ENCODE results near the gene ITIH5.
A peak's percentile ranks its signal among the peaks of the same experiment; 100 is the strongest.

Gene ITIH5

DNA sequence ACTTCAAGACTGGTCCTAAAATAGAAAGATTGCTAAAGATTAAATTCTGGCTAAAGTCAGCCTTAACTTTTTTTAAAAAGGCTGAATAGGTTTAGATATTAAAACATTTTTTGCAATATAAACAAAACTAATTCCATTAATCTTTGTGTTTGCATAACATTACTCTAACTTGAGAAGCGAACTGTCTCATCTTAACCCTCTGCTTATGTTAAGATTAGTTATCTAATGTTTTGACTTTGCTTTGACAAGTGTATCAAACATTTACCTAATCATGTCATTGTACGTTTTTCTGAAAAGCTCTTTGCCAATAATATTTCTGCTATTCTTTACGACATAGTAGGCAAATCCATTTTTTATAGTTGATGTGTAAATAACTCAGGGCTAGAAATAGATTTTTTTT lies 68.0 kb downstream of the ITIH5 start:
- Histone ChIP-seq H2BK12ac (ENCODE audit: low read length) (no peak overlapping the region), H3K4me3 (ENCODE audit: low read length in 2 of 2) (no peak overlapping the region), H3K27ac (replicated peaks; ENCODE audit: low read length) (no peak overlapping the region), H2BK120ac (ENCODE audit: low read depth, low read length) (no peak overlapping the region), H2AFZ (ENCODE audit: low read length) (no peak overlapping the region), H3K9ac (ENCODE audit: low read depth, low read length, poor library complexity) (no peak overlapping the region), H3K18ac (ENCODE audit: low read length) (no peak overlapping the region), H3K27me3 (ENCODE audit: control insufficient read depth in 3 of 3, insufficient read depth in 3 of 3, low read depth in 1 of 3, low read length in 3 of 3) (no peaks in the 10 kb centered on the region), H3K4me1 (ENCODE audit: control insufficient read depth in 2 of 2, insufficient read depth in 1 of 2, low read depth in 1 of 2, low read length in 2 of 2) (peaks cover 0 to 2% of the 10 kb centered on the region in 2 donors), H3K9me3 (replicated peaks in 1 of 2; ENCODE audit: control insufficient read depth in 2 of 2, insufficient read depth in 1 of 2, low read depth in 1 of 2, low read length in 2 of 2) (peaks cover 0 to 4% of the 10 kb centered on the region in 2 donors), H2BK5ac (ENCODE audit: low read length) (no peak overlapping the region), H2BK15ac (ENCODE audit: low read length) (no peak overlapping the region), H3K4ac (ENCODE audit: low read length) (no peak overlapping the region), H2AK5ac (ENCODE audit: low read depth, low read length) (no peak overlapping the region), H3K79me1 (ENCODE audit: low read depth, low read length) (peaks cover 1% of the 10 kb centered on the region), H4K91ac (ENCODE audit: low read depth, low read length, poor library complexity) (no peak overlapping the region), H4K8ac (ENCODE audit: low read depth, low read length) (no peak overlapping the region), H3K36me3 (replicated peaks in 1 of 2; ENCODE audit: control insufficient read depth in 2 of 2, insufficient read depth in 2 of 2, low read length in 2 of 2) (no peaks in the 10 kb centered on the region), H3K23ac (ENCODE audit: low read depth, low read length, poor library complexity) (no peak overlapping the region), H3K4me2 (ENCODE audit: insufficient read depth, low read length, poor library complexity, severe bottlenecking) (no peak overlapping the region), H3K14ac (ENCODE audit: low read length) (no peak overlapping the region)
- no CpG with 5 or more reads among the region's 3 CpGs for WGBS, 2 donors (ENCODE audit: extremely low coverage in 2 of 2, insufficient read length in 2 of 2, insufficient replicate concordance in 1 of 2)
- DNase-seq (ENCODE audit: low spot score) = no peak

DNA sequence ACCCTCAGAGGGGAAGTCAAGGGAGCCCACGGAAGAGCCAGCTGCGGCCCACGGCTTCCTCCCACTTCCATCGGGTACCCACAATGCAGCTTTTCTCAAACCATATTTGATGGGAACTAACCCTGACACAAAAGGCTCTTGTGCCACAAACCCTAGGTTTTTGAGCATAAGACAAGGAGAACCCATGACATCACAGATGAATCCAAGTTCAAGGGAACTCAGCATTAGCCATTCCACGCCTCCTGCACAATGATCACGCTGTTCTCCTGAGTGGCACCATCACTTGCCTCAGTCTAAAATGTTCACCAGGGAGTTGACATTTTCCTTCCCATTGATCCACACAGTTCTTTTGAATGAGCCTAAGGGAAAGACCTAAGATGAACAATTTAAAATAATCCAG lies 70.4 kb downstream of the ITIH5 start:
- peaks cover 0 to 2% of the 10 kb centered on the region in 2 donors for H3K9me3 ChIP-seq (replicated peaks in 1 of 2; ENCODE audit: control insufficient read depth in 2 of 2, insufficient read depth in 1 of 2, low read depth in 1 of 2, low read length in 2 of 2)
- no peak overlapping the region for H3K9ac ChIP-seq (ENCODE audit: low read depth, low read length, poor library complexity)
- no CpG with 5 or more reads among the region's 6 CpGs for WGBS, 2 donors (ENCODE audit: extremely low coverage in 2 of 2, insufficient read length in 2 of 2, insufficient replicate concordance in 1 of 2)
- no peak overlapping the region for H3K4me2 ChIP-seq (ENCODE audit: insufficient read depth, low read length, poor library complexity, severe bottlenecking)
- no peak overlapping the region for H2BK5ac ChIP-seq (ENCODE audit: low read length)
- H3K79me1 ChIP-seq (ENCODE audit: low read depth, low read length) = peaks cover 2% of the 10 kb centered on the region
- H3K23ac ChIP-seq (ENCODE audit: low read depth, low read length, poor library complexity) = no peak overlapping the region
- no peak overlapping the region for H2BK12ac ChIP-seq (ENCODE audit: low read length)
- no peak overlapping the region for H3K4me3 ChIP-seq (ENCODE audit: low read length in 2 of 2)
- H3K27me3 ChIP-seq (ENCODE audit: control insufficient read depth in 3 of 3, insufficient read depth in 3 of 3, low read depth in 1 of 3, low read length in 3 of 3) = no peaks in the 10 kb centered on the region
- H2AFZ ChIP-seq (ENCODE audit: low read length) = no peak overlapping the region
- no peak overlapping the region for H3K4ac ChIP-seq (ENCODE audit: low read length)
- H3K14ac ChIP-seq (ENCODE audit: low read length) = no peak overlapping the region
- H3K27ac ChIP-seq (replicated peaks; ENCODE audit: low read length) = no peak overlapping the region
- no peak overlapping the region for H4K8ac ChIP-seq (ENCODE audit: low read depth, low read length)
- no peak overlapping the region for H3K18ac ChIP-seq (ENCODE audit: low read length)
- no peaks in the 10 kb centered on the region for H3K36me3 ChIP-seq (replicated peaks in 1 of 2; ENCODE audit: control insufficient read depth in 2 of 2, insufficient read depth in 2 of 2, low read length in 2 of 2)
- no peak for DNase-seq (ENCODE audit: low spot score)
- H2BK15ac ChIP-seq (ENCODE audit: low read length) = no peak overlapping the region
- H4K91ac ChIP-seq (ENCODE audit: low read depth, low read length, poor library complexity) = no peak overlapping the region
- H2BK120ac ChIP-seq (ENCODE audit: low read depth, low read length) = no peak overlapping the region
- H2AK5ac ChIP-seq (ENCODE audit: low read depth, low read length) = no peak overlapping the region
- peaks cover 0 to 2% of the 10 kb centered on the region in 2 donors for H3K4me1 ChIP-seq (ENCODE audit: control insufficient read depth in 2 of 2, insufficient read depth in 1 of 2, low read depth in 1 of 2, low read length in 2 of 2)

DNA sequence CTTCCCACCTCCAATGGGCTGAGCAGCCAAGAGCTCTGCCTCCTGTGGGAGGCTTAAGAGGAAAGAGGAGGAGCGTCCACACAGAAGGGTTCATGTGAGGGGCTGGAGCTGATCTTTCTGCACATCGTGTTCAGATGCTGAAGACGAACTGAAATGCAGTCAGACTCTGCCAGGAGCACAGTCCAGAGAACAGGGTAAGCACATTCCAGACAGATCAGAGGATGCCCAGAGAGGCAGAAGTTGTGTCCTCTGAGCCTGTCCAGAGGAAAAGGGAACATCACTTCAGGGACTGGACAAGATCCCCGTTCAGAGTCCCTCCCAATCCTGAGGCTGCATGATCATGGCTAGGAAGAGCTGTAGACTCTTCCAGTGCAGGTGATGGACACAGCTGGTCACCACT lies 72.9 kb downstream of the ITIH5 start:
- no peak overlapping the region for H3K4me2 ChIP-seq (ENCODE audit: insufficient read depth, low read length, poor library complexity, severe bottlenecking)
- H2BK12ac ChIP-seq (ENCODE audit: low read length) = no peak overlapping the region
- no peak overlapping the region for H3K27ac ChIP-seq (replicated peaks; ENCODE audit: low read length)
- no peaks in the 10 kb centered on the region for H3K9me3 ChIP-seq (replicated peaks in 1 of 2; ENCODE audit: control insufficient read depth in 2 of 2, insufficient read depth in 1 of 2, low read depth in 1 of 2, low read length in 2 of 2)
- no peak overlapping the region for H4K91ac ChIP-seq (ENCODE audit: low read depth, low read length, poor library complexity)
- no peak overlapping the region for H2BK15ac ChIP-seq (ENCODE audit: low read length)
- H3K4ac ChIP-seq (ENCODE audit: low read length) = no peak overlapping the region
- peaks cover 0 to 2% of the 10 kb centered on the region in 2 donors for H3K4me1 ChIP-seq (ENCODE audit: control insufficient read depth in 2 of 2, insufficient read depth in 1 of 2, low read depth in 1 of 2, low read length in 2 of 2)
- peak overlapping the region; percentile 4 for H3K9ac ChIP-seq (ENCODE audit: low read depth, low read length, poor library complexity)
- H3K18ac ChIP-seq (ENCODE audit: low read length) = peak overlapping the region; percentile 76
- H3K23ac ChIP-seq (ENCODE audit: low read depth, low read length, poor library complexity) = no peak overlapping the region
- H2BK120ac ChIP-seq (ENCODE audit: low read depth, low read length) = no peak overlapping the region
- no peaks in the 10 kb centered on the region for H3K27me3 ChIP-seq (ENCODE audit: control insufficient read depth in 3 of 3, insufficient read depth in 3 of 3, low read depth in 1 of 3, low read length in 3 of 3)
- no peak overlapping the region for H4K8ac ChIP-seq (ENCODE audit: low read depth, low read length)
- DNase-seq (ENCODE audit: low spot score) = no peak
- no peak overlapping the region for H3K14ac ChIP-seq (ENCODE audit: low read length)
- H2BK5ac ChIP-seq (ENCODE audit: low read length) = no peak overlapping the region
- H2AK5ac ChIP-seq (ENCODE audit: low read depth, low read length) = peak overlapping the region; percentile 70
- peaks cover 2% of the 10 kb centered on the region for H3K79me1 ChIP-seq (ENCODE audit: low read depth, low read length)
- no peaks in the 10 kb centered on the region for H3K36me3 ChIP-seq (replicated peaks in 1 of 2; ENCODE audit: control insufficient read depth in 2 of 2, insufficient read depth in 2 of 2, low read length in 2 of 2)
- H2AFZ ChIP-seq (ENCODE audit: low read length) = no peak overlapping the region
- H3K4me3 ChIP-seq (ENCODE audit: low read length in 2 of 2) = no peak overlapping the region
- WGBS, 2 donors (ENCODE audit: extremely low coverage in 2 of 2, insufficient read length in 2 of 2, insufficient replicate concordance in 1 of 2) = no CpG with 5 or more reads among the region's 4 CpGs

DNA sequence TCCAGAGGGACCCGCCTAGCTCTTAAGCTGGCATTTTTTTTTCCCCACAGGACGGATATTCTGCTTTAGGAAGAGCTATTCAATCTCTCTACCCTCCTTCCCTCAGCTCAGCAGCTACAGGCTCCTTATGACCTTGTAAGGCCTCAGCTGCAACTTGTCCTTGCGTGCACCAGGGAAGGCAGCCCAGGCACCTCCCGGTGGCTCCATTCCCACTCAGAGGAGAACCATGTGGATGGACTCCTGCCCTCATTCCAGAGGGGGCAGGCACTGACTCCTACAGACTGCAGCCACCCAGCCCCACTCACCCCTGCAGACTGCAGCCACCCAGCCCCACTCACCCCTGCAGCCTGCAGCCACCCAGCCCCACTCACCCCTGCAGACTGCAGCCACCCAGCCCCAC lies 73.7 kb downstream of the ITIH5 start:
- Histone ChIP-seq H3K9me3 (replicated peaks in 1 of 2; ENCODE audit: control insufficient read depth in 2 of 2, insufficient read depth in 1 of 2, low read depth in 1 of 2, low read length in 2 of 2) (no peaks in the 10 kb centered on the region), H2BK5ac (ENCODE audit: low read length) (no peak overlapping the region), H2BK15ac (ENCODE audit: low read length) (peak overlapping the region; percentile 58), H3K79me1 (ENCODE audit: low read depth, low read length) (peaks cover 2% of the 10 kb centered on the region), H3K4me1 (ENCODE audit: control insufficient read depth in 2 of 2, insufficient read depth in 1 of 2, low read depth in 1 of 2, low read length in 2 of 2) (peaks cover 0 to 2% of the 10 kb centered on the region in 2 donors), H3K18ac (ENCODE audit: low read length) (peak overlapping the region; percentile 48), H3K36me3 (replicated peaks in 1 of 2; ENCODE audit: control insufficient read depth in 2 of 2, insufficient read depth in 2 of 2, low read length in 2 of 2) (no peaks in the 10 kb centered on the region), H3K9ac (ENCODE audit: low read depth, low read length, poor library complexity) (no peak overlapping the region), H4K8ac (ENCODE audit: low read depth, low read length) (no peak overlapping the region), H3K4me2 (ENCODE audit: insufficient read depth, low read length, poor library complexity, severe bottlenecking) (no peak overlapping the region), H3K4ac (ENCODE audit: low read length) (no peak overlapping the region), H4K91ac (ENCODE audit: low read depth, low read length, poor library complexity) (no peak overlapping the region), H2BK120ac (ENCODE audit: low read depth, low read length) (no peak overlapping the region), H2AK5ac (ENCODE audit: low read depth, low read length) (no peak overlapping the region), H2BK12ac (ENCODE audit: low read length) (no peak overlapping the region), H3K14ac (ENCODE audit: low read length) (no peak overlapping the region), H3K27me3 (ENCODE audit: control insufficient read depth in 3 of 3, insufficient read depth in 3 of 3, low read depth in 1 of 3, low read length in 3 of 3) (no peaks in the 10 kb centered on the region), H2AFZ (ENCODE audit: low read length) (no peak overlapping the region), H3K23ac (ENCODE audit: low read depth, low read length, poor library complexity) (no peak overlapping the region), H3K4me3 (ENCODE audit: low read length in 2 of 2) (no peak overlapping the region), H3K27ac (replicated peaks; ENCODE audit: low read length) (no peak overlapping the region)
- DNase-seq (ENCODE audit: low spot score) = no peak
- WGBS, 2 donors (ENCODE audit: extremely low coverage in 2 of 2, insufficient read length in 2 of 2, insufficient replicate concordance in 1 of 2) = no CpG with 5 or more reads among the region's 4 CpGs

Measured in neuronal stem cell (in vitro differentiated cells).